Activated CD4-positive, CD25-positive, alpha-beta regulatory T cell treated with anti-CD3 and anti-CD28 coated beads, Interleukin-2, amount 50 U/mL, for 72 hours (primary cell): ENCODE data around the gene SLC39A9.

Experiments
- DNase-seq: peaks from one replicate; pipeline ENCODE4 v3.0.0; 2021

The SLC39A9 gene

GRCh38 chr14:69398053-69398817 is at the start of gene SLC39A9, which contains the start of gene ERH:
Gene SLC39A9 (plus strand): TSS chr14:69398692. CDS start chr14:69399370, 678 bp downstream.
Gene ERH (minus strand): TSS chr14:69398299. CDS start chr14:69398233, 66 bp downstream.
- peak; percentile 90 for DNase-seq

- DNase-seq = no peak
Measured at GRCh38 chr14:69349091-69349777, 49.3 kb upstream of the SLC39A9 start.

GRCh38 chr14:69350892-69351291 is 47.6 kb upstream of the SLC39A9 start:
- DNase-seq = no peak

GRCh38 chr14:69351385-69351784 is 47.1 kb upstream of the SLC39A9 start:
- DNase-seq = no peak

- DNase-seq = no peak
Measured at GRCh38 chr14:69351911-69352310, 46.6 kb upstream of the SLC39A9 start.

- no peak for DNase-seq
Measured at GRCh38 chr14:69353168-69353567, 45.3 kb upstream of the SLC39A9 start.

GRCh38 chr14:69354383-69355153 is 43.9 kb upstream of the SLC39A9 start:
- peak; percentile 66 for DNase-seq

GRCh38 chr14:69355154-69355597 is 43.3 kb upstream of the SLC39A9 start:
- no peak for DNase-seq

- DNase-seq = no peak
Measured at GRCh38 chr14:69355607-69356281, 42.7 kb upstream of the SLC39A9 start.

- no peak for DNase-seq
Measured at GRCh38 chr14:69356903-69357543, 41.5 kb upstream of the SLC39A9 start.

GRCh38 chr14:69357544-69358200 is 40.8 kb upstream of the SLC39A9 start:
- no peak for DNase-seq

- no peak for DNase-seq
Measured at GRCh38 chr14:69358233-69358963, 40.1 kb upstream of the SLC39A9 start.

GRCh38 chr14:69358966-69359365 is 39.5 kb upstream of the SLC39A9 start:
- no peak for DNase-seq

- DNase-seq = no peak
Measured at GRCh38 chr14:69360438-69361108, 37.9 kb upstream of the SLC39A9 start.

GRCh38 chr14:69363055-69363454 is 35.4 kb upstream of the SLC39A9 start:
- no peak for DNase-seq

- no peak for DNase-seq
Measured at GRCh38 chr14:69363964-69364363, 34.5 kb upstream of the SLC39A9 start.

GRCh38 chr14:69364378-69364777 is 34.1 kb upstream of the SLC39A9 start:
- no peak for DNase-seq

- no peak for DNase-seq
Measured at GRCh38 chr14:69366069-69366468, 32.4 kb upstream of the SLC39A9 start.

GRCh38 chr14:69366761-69367160 is 31.7 kb upstream of the SLC39A9 start:
- DNase-seq = no peak

GRCh38 chr14:69368381-69368780 is 30.1 kb upstream of the SLC39A9 start:
- no peak for DNase-seq
